GM19468 (cell line): ENCODE data around the gene ZMAT5.
"Not testable (repeated sequence)": the region's sequence is repeated elsewhere in the genome, so short reads cannot be mapped to it uniquely, and the experiment has no call there.

Source experiments
- ATAC-seq: cut with Tn5 transposase; IDR thresholded peaks from one replicate; pipeline ENCODE4 v1.9.1; 2021; ENCODE audit warnings: mild to moderate bottlenecking, moderate library complexity, moderate number of reproducible peaks; ENCODE audit not compliant: unreplicated experiment; ENCODE audit errors: extremely low read depth

The ZMAT5 gene

DNA sequence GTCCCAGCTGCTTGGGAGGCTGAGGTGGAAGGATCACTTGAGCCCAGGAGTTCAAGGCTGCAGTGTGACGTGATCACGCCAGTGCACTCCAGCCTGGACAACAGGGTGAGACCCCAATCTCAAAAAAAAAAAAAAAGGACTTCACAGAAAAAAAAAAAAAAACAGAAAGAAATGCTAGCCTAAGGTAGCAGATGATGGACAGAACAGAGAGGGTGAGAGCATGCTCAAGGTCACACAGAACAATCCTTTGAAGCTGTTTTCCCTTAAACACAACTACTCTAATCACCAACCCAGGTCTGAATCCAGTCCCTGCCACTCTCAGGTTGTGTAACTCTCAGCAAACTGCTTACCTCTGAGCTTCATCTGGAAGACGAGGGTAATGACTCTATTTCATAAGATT is 9.7 kb downstream of the ZMAT5 start:
- ATAC-seq = no peak

DNA sequence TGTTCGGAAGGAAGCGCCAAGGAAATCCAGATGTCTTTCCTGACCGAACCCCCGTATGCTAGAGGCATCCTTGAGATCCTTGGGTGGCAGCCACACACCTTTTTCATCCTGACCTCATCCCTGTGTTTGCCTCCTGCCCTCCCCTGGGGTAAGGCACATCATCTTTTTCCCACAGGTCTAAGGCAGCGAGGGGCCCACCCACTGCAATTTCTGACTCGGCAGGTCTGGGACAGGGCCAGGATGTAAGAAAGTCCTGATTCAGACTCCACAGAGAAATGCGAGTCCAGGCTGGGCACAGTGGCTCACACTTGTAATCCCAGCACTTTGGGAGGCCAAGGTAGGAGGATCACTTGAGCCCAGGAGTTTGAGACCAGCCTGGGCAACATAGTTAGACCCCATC is 10.5 kb downstream of the ZMAT5 start:
- ATAC-seq = no peak

DNA sequence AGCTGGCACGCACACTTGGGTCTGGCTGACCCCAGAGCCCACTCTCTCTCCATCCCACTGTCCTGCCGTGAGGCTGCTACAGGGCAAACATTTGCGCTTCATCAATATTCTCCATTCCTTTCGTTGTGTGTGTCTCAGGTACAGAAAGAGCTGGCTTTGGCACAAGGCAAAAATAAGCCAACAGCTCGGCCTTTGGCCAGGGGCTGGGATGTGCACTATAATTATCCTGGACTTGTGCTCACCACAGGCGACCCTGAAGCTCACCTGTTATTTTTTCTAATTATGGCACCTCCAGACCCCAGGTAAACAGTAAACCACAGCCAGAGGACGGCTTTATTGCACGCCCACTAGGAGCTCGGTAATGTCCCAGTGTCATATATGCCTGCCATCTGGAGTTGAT is 10.9 kb downstream of the ZMAT5 start:
- no peak for ATAC-seq

DNA sequence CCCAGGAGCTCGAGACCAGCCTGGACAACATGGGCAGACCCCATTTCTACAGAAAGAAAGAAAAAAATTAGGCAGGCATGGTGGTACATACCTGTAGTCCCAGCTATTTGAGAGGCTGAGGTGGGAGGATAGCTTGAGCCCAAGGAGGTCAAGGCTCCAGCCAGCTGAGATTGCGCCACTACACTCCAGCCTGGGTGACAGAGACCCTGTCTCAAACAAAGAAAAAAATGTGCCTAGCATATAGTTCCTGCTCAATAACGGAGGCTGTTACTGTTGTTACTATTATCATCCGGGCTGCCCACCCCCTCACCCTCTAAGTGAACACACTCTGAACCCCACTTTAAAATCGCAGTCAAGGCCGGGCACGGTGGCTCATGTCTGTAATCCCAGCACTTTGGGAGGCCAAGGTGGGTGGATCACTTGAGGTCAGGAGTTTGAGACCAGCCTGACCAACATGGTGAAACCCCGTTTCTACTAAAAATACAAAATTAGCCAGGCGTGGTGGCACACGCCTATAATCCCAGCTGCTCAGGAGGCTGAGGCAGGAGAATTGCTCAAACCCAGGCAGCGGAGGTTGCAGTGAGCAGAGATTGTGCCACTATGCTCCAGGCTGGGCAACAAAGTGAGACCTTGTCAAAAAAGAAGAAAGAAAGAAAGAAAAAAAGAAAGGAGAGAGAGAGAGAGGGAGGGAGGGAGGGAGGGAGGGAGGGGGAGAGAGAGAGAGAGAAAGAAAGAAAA is 12.0 kb downstream of the ZMAT5 start:
- not testable (repeated sequence) for ATAC-seq

DNA sequence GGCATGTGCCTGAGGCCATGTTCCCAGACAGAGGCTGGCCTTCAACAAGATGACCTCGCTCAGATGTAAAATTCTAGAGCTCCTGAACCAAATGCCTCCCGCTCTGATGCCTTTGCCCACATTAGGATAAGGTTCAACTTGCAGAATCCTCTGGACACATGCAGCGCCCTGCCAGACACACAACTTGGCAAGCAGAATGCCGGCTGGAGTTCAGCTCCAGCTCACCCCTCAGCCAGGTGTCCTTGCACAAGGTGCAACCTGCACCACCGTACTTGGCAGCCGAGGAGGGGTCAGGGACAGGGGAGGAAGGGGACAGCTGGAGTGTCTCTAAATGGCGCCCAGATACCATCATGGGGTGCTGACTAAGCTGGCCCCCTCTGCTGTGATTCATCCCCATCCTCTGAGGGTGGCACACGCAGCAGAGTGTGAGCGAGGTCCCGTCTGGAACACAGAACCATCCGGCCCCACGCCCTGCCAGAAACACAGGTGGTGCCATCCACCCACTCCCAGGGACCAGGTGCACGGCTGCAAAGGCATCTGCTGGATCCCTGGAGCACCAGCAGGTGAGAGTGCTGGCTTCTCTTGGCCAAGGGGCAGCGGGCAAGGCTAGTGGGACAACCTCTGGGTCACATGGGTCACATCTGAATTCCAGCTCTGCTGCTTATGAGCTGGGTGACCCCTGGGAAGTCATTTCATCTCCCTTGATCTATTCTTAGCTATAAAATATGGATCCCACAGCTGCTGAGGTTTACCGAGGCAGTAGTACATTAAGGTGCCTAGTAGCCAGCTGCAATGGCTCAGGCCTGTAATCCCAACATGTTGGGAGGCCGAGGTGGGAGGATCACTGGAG is 12.8 kb downstream of the ZMAT5 start:
- no peak for ATAC-seq

DNA sequence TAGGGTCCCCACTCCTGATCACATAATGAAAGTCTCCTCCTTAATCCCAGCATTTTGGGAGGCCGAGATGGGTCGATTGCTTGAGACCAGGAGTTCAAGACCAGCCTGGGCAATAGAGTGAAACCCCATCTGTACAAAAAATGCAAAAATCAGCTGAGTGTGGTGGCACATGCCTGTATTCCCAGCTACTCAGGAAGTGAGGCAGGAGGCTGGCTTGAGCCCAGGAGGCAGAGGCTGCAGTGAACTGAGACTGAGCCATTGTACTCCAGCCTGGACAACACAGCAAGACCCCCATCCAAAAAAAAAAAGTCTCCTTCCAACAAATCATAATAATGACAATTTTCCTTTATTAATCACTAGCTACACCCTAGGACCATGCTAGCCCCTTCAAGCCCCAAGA is 15.1 kb downstream of the ZMAT5 start:
- ATAC-seq = no peak

DNA sequence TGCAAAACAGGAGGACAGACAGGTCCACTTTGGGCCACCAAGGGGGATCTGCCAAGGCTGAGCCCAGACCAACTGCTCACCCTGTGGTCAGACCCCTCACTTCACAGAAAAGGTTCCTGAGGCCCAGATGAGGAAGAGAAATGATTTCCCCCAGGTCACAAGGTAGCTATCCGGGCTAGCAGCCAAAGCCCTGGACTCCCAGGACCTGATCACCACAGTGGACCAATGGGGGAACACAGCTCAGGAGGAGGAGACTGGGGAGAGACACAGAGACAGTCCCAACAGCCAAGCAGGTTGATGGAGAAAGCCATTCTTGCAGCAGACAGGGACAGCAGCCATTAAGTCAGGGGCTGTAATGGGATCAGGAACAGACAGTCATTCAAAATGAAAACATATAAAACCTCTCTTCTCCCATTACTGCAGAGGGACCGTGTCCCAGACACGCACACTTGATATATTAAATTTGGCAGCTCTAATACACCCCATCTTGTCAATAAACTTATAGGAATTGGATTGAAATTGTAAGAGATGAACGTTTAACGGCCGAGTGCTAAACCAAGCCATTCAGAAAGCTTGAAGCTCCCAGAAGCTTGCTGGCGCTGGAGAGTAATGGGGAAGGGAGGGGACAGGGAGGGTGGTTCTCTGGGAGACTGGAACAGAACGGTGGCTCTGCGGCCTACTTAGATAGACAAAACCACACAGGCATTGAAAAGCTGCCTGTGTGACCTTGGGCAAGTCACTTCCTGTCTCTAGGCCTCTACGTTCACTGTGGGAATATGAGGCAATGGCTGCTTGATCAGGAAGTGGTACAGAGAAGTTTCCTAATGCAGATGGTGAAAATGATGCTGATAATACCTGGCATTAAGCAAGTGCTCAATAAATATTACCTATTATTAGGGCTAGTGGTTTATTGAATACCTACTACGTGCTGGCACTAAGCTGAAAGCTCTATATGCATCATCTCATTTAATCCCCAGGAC is 16.0 kb downstream of the ZMAT5 start:
- no peak for ATAC-seq

DNA sequence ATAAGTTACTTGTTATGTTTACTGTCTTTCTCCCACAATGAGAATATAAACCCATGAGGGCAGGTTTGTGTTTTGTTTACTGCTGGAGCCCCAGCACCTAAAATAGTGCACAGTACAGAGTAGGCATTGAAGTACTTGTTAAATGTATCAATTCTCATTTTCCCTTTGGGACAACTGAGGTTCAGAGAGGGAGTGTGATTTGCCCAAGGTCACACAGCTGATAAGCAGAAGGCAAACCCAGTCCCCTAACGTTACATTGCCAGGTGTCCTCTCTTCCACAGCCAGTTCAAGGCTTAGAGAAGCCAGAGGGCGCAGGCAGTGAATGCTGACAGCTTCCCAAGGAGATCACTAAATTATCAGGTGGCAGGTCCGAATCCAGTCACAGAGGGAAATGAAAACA is 16.8 kb downstream of the ZMAT5 start:
- ATAC-seq = no peak

DNA sequence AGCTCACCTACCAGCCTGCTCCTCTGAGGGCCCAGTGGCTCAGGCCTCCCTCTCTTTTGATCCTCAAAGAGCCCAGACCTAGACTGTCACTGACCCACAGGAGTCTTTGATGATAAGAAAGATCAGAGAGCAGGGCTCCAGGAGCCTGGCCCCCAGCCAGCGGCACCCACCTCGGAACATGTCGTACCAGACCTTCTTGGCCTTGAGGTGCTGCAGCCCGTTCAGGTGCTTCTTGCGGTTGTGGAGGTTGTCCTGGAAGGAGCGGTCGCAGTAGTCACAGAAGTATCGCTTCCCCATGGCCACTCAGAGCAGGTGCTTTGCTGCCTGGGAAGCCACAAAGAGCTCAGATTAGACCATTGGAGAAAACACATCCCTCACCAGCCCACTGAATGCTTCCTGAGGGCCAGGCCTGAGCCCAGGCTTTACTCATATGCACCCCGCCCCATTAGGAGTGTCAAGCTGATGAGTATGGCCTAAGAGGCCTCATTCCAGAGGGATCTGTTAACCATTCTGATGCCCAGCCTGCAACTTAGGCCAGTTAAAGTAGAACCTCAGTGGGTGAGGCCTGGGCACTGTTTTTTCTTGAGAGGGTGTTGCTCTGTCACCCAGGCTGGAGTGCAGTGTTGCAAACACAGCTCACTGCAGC is 18.4 kb downstream of the ZMAT5 start:
- ATAC-seq = no peak

DNA sequence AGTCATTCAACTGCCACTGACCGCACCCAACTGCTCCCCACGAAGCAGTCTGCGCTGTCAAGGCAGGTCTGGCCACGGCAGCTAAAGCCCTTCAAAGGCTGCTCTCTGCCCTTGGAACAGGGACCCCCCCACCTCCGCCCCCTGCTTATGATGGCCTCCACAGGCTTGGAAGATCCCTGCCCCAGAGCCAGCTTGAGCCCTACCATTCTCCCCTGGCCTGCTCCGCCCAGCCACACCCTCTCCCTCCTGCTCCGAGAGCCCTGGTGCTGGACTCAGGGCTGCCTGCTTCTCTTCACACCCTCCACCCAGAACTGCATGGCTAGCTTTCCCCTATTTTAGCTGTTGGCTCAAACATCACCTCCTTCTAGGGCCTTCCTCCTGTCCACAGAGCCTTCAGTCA is 19.0 kb downstream of the ZMAT5 start:
- no peak for ATAC-seq

DNA sequence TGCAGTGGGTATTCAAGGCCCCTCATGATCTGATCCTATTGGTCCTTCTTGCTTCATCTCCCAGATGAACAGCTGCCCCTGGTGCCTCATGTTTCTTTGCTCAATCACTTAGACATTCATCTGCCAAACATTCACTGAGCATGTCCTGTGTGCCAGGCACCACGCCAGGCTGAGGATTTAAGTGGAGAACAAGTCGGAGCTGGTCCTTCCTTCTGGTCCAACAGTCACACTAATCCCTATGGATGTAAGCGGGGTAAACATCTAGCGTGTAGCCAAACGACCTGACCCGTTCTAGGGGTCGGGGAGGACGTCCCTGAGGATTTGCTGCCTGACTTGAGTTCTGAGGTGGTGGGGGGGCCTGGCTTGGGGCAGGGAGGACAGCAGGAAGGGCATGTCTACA is 21.9 kb downstream of the ZMAT5 start:
- no peak for ATAC-seq

DNA sequence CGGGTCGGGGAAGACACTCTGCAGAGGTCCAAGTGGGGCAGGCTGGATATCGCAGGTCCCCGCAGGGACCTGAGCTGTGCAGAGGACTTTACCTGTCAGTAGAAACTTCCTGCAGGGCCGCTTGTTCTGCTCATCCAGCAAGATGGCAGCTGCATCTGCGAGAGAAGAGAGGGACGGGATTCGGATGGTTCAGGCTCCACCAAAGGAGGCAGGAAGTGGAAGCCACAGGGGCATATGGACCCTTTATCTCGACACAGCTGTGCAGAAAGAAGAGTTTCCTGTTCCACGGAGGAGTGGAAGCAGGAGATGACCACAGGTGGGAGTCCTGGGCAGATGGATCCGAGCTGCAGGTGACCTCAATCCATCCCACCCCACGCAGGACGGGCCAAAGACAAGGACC is 24.5 kb downstream of the ZMAT5 start:
- no peak for ATAC-seq

DNA sequence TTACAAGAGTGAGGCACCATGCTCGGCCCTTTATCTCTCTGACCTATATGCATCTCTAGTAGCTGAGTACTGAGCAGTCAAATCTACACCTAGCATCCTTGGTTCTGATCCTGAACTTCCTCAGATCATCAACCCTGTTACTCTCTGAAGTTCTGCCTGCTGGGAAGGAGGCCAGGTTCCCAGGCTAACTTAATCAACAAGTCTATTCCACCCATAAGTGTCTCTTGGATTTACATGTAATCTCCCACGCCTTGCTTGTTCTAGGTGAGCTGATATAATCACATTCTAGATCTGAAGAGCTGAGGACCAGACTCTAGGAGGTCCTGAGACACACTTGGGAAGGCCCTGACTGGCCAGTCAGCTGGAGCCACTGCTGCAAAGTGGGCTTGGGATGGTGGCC is 24.9 kb downstream of the ZMAT5 start:
- no peak for ATAC-seq

DNA sequence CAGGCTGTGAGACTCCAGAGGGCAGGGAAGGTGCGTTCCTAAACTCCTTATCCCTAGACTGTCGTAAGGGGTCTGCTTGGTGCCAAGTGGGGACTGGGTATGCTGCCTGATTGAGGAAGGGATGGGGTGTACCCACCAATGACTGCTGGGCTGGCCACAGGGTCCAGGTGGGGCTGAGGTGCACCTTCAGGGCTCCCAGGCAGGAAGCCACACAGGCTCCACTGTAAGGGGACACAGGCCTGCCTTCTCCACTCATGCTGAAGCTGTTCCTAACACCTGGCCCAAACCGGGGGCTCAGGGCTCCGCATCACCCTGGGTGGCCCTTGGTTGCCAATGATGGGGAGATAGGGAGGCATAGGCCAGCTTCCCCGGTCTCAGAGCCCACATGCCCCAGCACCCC is 26.6 kb downstream of the ZMAT5 start:
- ATAC-seq = no peak

DNA sequence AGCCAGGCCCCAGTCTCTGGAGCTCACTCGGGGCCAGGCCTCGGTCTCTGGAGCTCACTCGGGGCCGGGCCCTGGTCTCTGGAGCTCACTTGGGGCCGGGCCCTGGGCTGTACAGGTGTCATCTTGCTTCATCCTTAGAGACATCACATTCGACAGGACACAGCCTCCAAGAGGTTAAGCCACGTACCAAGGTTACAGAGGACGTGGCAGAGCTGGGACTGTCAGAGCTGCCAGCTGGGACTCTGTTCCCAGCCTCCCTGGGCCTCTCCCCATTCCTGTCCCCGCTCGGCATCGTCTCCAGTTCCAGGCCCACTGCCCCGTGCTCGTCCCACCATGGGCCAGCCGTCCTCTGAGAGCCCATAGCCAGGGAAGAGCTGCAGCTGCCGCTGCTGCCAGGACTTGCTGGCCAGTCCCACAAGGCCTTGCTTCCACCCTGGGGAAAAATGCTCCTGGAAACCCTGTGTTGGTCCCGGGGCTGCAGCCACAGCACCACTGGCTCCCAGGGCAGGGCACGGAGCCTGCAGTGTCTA is 27.4 kb downstream of the ZMAT5 start:
- no peak for ATAC-seq

DNA sequence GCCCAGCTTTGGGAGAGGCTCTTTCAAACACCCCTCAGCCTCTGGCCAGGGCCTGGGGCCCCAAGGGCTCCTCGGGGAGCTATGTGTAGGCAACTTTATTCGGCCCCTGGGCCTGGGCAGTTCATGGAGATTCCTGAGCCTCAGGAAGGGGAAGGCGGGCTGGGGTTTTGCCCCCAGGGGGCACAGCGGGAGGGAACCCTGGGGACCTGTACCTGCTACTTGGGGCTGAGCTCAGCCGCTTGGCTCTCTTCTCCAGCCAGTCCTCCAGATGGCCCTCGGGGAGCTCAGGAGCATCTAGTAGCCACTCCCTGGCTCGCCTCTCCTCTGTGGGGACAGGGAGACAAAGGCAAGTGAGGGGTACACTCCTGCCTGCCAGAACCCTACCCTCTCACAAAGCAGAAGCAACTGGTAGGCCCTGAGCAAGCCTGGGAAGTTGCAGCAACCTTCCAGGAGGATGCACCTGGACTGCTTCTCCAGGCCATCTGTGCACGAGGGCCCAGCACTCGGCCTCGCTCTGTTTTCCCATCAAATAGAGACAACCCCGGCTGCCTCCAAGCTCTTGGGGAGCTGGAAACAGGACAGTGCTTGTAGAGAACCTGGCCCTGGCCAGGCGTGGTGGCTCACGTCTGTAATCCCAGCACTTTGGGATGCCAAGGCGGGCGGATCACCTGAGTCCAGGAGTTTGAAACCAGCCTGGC is 28.5 kb downstream of the ZMAT5 start:
- no peak for ATAC-seq

DNA sequence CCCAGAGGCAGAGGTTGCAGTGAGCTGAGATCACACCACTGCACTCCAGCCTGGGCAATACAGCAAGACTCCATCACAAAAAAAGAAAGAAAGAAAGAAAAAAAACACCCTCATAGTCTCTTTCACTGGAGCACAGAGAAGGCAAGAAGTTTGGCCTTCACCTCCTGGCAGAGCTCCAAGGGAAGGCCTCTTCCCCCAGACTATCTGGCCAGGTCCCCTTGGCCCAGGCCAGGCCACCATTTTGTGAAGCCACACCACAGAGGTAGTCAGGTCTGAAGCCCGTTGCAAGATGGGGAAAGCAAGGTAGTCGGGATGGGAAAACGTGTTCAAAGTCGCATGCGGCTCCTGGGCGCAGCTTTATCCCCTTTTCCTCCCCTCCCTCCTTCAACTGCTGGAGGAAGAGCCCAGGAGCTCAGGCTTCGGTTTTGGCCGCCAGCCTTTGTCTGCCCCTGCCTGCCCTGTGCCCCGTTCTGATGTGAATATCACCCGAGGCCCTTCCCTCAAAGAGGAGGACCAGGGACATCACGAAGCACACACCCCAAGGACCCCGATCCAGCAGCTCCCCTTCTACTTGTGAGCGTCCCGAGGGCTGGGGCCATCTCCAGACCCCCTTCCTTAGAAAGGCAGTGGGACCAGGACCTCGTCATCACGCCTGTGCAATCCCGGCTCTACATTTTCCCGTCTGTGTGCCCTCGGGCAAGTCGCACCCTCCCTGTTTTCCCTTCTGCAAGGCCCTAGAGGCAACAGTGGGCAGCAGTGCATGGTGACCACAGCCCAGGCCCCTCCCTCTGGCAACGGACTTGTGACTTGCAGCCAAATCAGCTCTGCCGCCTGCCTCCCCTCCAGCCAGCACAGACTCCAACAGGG is 29.3 kb downstream of the ZMAT5 start:
- ATAC-seq = no peak

DNA sequence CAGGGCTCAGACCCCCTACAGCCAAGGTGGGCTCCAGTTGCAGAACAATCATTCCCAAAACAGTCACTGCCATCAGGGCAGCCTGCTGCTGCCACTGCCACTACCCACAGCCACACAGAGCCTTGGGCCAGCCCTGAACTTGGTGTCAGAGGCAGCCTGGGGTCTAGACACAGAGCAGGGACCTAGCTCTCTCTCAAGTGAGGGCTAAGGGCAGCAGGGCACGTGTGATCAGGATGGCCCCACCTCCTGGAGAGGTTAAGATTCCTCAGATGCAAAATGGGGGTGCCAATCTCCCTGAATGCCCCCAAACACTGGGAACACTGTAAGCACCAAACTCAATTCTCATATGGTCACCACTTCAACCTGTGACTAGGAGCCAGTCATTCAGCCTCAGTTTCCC is 31.4 kb downstream of the ZMAT5 start:
- ATAC-seq = no peak
